Esophagus muscularis mucosa (tissue), 4 donors: ENCODE measurements around the gene PROX1. TPM values are rescaled to one million over a fixed set of nuclear protein-coding genes. Genes with fewer than 3 reads are reported as not detected.

ENCODE experiments used
- DNase-seq: peaks from one replicate; pipeline ENCODE4 v3.0.0-alpha.2; 2017; ENCODE audit errors: extremely low spot score
- H3K27ac ChIP-seq, 4 donors: fragments of 200-600 bp; sonication (generic); replicated peaks in 1 of 4; 1 replicate in 3 of 4; 2 replicates in 1 of 4; pipeline ENCODE4 v1.5.1; 2016 to 2019; ENCODE audit warnings: mild to moderate bottlenecking in 1 of 4
- H3K27me3 ChIP-seq, 4 donors: fragments of 200-600 bp; sonication (generic); one replicate each; pipeline versions ENCODE4 v1.5.1 to v1.6.0; 2016 to 2019
- H3K36me3 ChIP-seq, 4 donors: fragments of 200-600 bp; sonication (generic); one replicate each; pipeline ENCODE4 v1.5.1; 2016 to 2019
- H3K4me1 ChIP-seq, 4 donors: fragments of 200-600 bp; sonication (generic); one replicate each; pipeline ENCODE4 v1.5.1; 2016 to 2019
- H3K4me3 ChIP-seq, 4 donors: fragments of 200-600 bp; sonication (generic); 1 replicate in 2 of 4; 2 replicates in 2 of 4; pipeline ENCODE4 v1.5.1; 2016 to 2019; ENCODE audit warnings: mild to moderate bottlenecking in 4 of 4, moderate library complexity in 1 of 4
- H3K9me3 ChIP-seq, 4 donors: fragments of 200-600 bp; sonication (generic); 1 replicate in 3 of 4; 2 replicates in 1 of 4; pipeline ENCODE4 v1.5.1; 2016 to 2019
- EP300 ChIP-seq: sonication (generic); formaldehyde crosslinking; IDR thresholded peaks from one replicate; pipeline ENCODE4 v1.6.1; 2017; ENCODE audit warnings: antibody characterized with exemption
- POLR2A ChIP-seq: fragments of 450-650 bp; IDR thresholded peaks from one replicate; pipeline ENCODE4 v1.6.1; 2017; ENCODE audit warnings: antibody characterized with exemption, moderate library complexity, mild to moderate bottlenecking, low read depth
- POLR2AphosphoS5 ChIP-seq, 2 donors: sonication (generic); formaldehyde crosslinking; IDR thresholded peaks; one replicate each; pipeline ENCODE4 v1.6.1; 2017; ENCODE audit warnings: antibody characterized with exemption in 2 of 2
- WGBS: methylation state at CpG from one replicate; pipeline ENCODE4 v1.1.5; 2018; 5-methylcytosine and 5-hydroxymethylcytosine counted together
- intact Hi-C: fragments of 100-400 bp; cut with DNase I; formaldehyde crosslinking; loops from one replicate; pipeline ENCODE4 v1.15.1; 2023
- total RNA-seq, 4 donors: library from RNA; depleted of rRNA; stranded (reverse); fragments of >200 nt; gene quantifications; one replicate each; pipeline versions ENCODE4 v1.1.0 to v1.2.1, GENCODE V29; 2016
- TF ChIP-seq, protein P1 (sequence below), 3 experiments: fragments of 200-600 bp in 2 of 3; fragments of 450-650 bp in 1 of 3; sonication (generic) in 2 of 3; IDR thresholded peaks; one replicate each; pipeline ENCODE4 v1.5.1; 2017 to 2019; ENCODE audit warnings: antibody characterized with exemption in 3 of 3, mild to moderate bottlenecking in 2 of 3, moderate library complexity in 1 of 3

The PROX1 gene
- total RNA-seq, 4 donors from 2014 or later = 2.0 to 5.3 (median 2.5) TPM

DNA sequence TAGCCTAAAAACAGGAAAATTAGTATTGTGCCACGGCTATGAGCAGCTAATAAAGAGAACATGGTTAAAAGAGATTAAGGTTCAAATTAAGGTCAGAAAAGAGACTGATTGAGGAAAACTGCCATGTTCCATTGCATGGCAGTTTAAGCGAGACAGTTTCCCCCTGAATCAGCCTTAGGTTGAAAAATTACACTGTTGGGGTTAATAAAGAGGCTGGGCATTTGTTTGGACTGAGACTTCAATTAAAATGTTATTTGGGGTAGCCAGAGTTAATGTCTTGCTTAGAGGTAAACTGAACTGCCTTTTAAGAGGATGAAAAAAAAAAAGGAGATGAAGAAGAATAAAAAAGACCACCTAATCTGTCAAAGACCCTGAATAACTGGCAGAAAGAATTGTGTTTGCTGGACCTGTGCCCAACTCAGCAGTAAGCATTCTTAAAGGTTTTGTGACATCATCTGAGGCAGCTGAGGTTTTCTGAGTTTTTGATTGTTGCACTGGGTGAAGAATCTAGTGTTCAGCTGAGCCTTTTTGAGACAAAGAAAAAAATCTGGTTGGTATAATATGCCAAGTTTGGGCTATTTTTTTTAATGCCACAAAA is 17.7 kb upstream of the PROX1 start:
- H3K27me3 ChIP-seq = peaks cover 0 to 16% (median 0%) of the 10 kb centered on the region in 4 donors
- no peaks in the 10 kb centered on the region for H3K4me1 ChIP-seq
- TF ChIP-seq EP300 = no peak
- TF ChIP-seq, protein P1, sequence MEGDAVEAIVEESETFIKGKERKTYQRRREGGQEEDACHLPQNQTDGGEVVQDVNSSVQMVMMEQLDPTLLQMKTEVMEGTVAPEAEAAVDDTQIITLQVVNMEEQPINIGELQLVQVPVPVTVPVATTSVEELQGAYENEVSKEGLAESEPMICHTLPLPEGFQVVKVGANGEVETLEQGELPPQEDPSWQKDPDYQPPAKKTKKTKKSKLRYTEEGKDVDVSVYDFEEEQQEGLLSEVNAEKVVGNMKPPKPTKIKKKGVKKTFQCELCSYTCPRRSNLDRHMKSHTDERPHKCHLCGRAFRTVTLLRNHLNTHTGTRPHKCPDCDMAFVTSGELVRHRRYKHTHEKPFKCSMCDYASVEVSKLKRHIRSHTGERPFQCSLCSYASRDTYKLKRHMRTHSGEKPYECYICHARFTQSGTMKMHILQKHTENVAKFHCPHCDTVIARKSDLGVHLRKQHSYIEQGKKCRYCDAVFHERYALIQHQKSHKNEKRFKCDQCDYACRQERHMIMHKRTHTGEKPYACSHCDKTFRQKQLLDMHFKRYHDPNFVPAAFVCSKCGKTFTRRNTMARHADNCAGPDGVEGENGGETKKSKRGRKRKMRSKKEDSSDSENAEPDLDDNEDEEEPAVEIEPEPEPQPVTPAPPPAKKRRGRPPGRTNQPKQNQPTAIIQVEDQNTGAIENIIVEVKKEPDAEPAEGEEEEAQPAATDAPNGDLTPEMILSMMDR (IDR thresholded peaks at IDR 0.05) = no peak
- TF ChIP-seq POLR2A = no peak
- no peak for TF ChIP-seq POLR2AphosphoS5 (IDR thresholded peaks at IDR 0.05)
- intact Hi-C loops = no loop called here
- H3K9me3 ChIP-seq = no peaks in the 10 kb centered on the region
- no peak overlapping the region for H3K27ac ChIP-seq
- no peak overlapping the region for H3K4me3 ChIP-seq
- DNase-seq = no peak
- 43% methylated on average over 2 of the region's 2 CpGs for WGBS
- H3K36me3 ChIP-seq = no peaks in the 10 kb centered on the region

DNA sequence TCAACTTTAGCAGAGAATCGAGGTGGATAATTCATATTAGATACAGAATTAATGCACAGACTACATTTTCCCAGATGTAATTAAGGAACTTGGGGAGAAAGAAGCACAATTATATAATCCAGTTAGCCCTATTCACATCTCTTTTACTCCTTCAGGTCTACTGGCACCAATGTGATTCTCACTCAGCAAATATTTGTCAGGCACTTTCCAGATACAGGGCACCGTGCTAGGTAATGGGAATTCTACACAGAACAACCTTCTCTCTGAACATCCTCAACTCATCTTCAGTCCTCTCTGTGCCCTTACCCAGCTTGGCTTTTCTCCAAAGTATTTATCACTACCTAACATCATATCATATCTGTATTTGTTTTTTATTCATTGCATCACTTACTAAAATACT is 15.6 kb upstream of the PROX1 start:
- H3K4me1 ChIP-seq = no peaks in the 10 kb centered on the region
- no peak for DNase-seq
- H3K27me3 ChIP-seq = peaks cover 0 to 19% (median 0%) of the 10 kb centered on the region in 4 donors
- H3K27ac ChIP-seq = no peak overlapping the region
- no peaks in the 10 kb centered on the region for H3K9me3 ChIP-seq
- no peak for TF ChIP-seq POLR2AphosphoS5 (IDR thresholded peaks at IDR 0.05)
- TF ChIP-seq EP300 = no peak
- TF ChIP-seq POLR2A = no peak
- TF ChIP-seq, protein P1 (IDR thresholded peaks at IDR 0.05) = no peak
- no peaks in the 10 kb centered on the region for H3K36me3 ChIP-seq
- intact Hi-C loops = no loop called here
- 69% methylated on average over 2 of the region's 2 CpGs for WGBS
- no peak overlapping the region for H3K4me3 ChIP-seq

GRCh38 chr1:213973129-213973528 is 14.6 kb upstream of the PROX1 start:
- no peak for DNase-seq
- Histone ChIP-seq H3K27ac (no peak overlapping the region), H3K4me1 (no peaks in the 10 kb centered on the region), H3K9me3 (no peaks in the 10 kb centered on the region), H3K4me3 (no peak overlapping the region), H3K36me3 (no peaks in the 10 kb centered on the region), H3K27me3 (peaks cover 0 to 19% (median 0%) of the 10 kb centered on the region in 4 donors)
- WGBS = 90% methylated on average over 1 of the region's 1 CpG
- TF ChIP-seq EP300 (no peak), POLR2AphosphoS5 (IDR thresholded peaks at IDR 0.05) (no peak), POLR2A (no peak)
- TF ChIP-seq, protein P1 (IDR thresholded peaks at IDR 0.05) = no peak
- intact Hi-C loops = no loop called here

DNA sequence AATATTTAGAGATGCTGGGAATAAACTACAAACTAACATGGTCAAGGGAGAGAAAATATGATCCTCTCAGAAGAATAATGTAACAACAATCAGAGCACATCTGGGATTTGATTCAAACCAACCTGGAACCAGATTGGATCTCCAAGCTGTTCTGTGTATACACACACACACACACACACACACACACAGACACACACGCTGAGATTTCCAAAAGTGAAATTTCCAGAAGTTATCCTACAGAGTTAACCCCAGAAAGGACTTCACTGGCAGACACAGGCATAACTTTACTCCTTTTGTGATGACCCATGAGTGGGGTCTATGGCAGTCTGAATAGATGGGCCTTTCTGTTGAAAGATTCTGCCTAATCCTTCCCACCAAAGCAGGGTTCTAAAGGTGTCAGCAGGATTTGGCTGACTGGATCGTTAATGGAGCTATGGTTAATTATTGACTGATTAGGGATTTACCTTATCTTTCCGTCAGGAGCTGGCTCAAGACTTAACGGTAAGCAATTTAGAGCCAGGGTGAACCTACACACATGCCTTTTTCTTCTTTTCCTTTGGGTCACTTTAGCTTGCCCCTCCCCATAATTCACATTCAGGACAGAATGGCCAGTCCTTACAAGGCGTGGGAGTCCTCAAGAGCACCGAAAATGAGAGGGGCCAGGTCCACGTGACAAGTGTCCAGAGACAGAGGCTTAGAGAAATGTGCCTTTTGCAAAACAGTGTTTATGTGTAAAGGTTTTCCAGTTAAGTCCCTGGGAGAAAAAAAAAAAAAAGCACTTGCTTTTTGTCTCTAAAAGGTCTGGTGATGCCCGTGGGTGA is 10.9 kb upstream of the PROX1 start:
- Histone ChIP-seq H3K4me1 (peaks cover 0 to 9% (median 5%) of the 10 kb centered on the region in 4 donors), H3K36me3 (no peaks in the 10 kb centered on the region), H3K4me3 (no peak overlapping the region), H3K27me3 (peaks cover 0 to 46% (median 22%) of the 10 kb centered on the region in 4 donors), H3K9me3 (no peaks in the 10 kb centered on the region), H3K27ac (no peak overlapping the region)
- no peak for DNase-seq
- intact Hi-C loops = no loop called here
- WGBS = 54% methylated on average over 8 of the region's 8 CpGs
- TF ChIP-seq POLR2AphosphoS5 (IDR thresholded peaks at IDR 0.05) = no peak

GRCh38 chr1:213977486-213977842 is 10.3 kb upstream of the PROX1 start:
- intact Hi-C loops = no loop called here
- no peak for TF ChIP-seq POLR2A
- TF ChIP-seq POLR2AphosphoS5 (IDR thresholded peaks at IDR 0.05) = no peak
- TF ChIP-seq EP300 = no peak
- TF ChIP-seq, protein P1 (IDR thresholded peaks at IDR 0.05) = no peak

More at GRCh38 chr1:213977486-213977842, 10.3 kb upstream of the PROX1 start:
- Histone ChIP-seq H3K36me3 (no peaks in the 10 kb centered on the region), H3K27ac (no peak overlapping the region), H3K4me1 (peaks cover 2 to 13% (median 9%) of the 10 kb centered on the region in 4 donors), H3K27me3 (peaks cover 0 to 52% (median 27%) of the 10 kb centered on the region in 4 donors), H3K9me3 (no peaks in the 10 kb centered on the region), H3K4me3 (no peak overlapping the region)
- DNase-seq = no peak
- 40% methylated on average over 7 of the region's 7 CpGs for WGBS
